Breast epithelium (tissue), 4 donors: ENCODE data around the gene ATOSA. TPM values are rescaled to one million over a fixed set of nuclear protein-coding genes. Genes with fewer than 3 reads are reported as not detected.

Experiments
- DNase-seq, 2 donors: peaks; one replicate each; pipeline ENCODE4 v3.0.0-alpha.2; 2019; ENCODE audit warnings: low spot score in 2 of 2
- H3K27ac ChIP-seq, 2 donors: fragments of 200-600 bp; sonication (generic) in 1 of 2; one replicate each; pipeline ENCODE4 v1.5.1; 2016 to 2019; ENCODE audit warnings: mild to moderate bottlenecking in 1 of 2
- H3K27me3 ChIP-seq, 2 donors: fragments of 200-600 bp; sonication (generic) in 1 of 2; one replicate each; pipeline versions ENCODE4 v1.5.1 to v1.6.0; 2017 to 2019; ENCODE audit warnings: control low read depth in 1 of 2, mild to moderate bottlenecking in 1 of 2
- H3K36me3 ChIP-seq: fragments of 200-600 bp; one replicate; pipeline ENCODE4 v1.5.1; 2019
- H3K4me1 ChIP-seq, 2 donors: fragments of 200-600 bp; sonication (generic); one replicate each; pipeline ENCODE4 v1.5.1; 2016 to 2019; ENCODE audit warnings: control low read depth in 1 of 2
- H3K4me3 ChIP-seq, 3 donors: fragments of 200-600 bp; sonication (generic); 1 replicate in 2 of 3; 2 replicates in 1 of 3; pipeline ENCODE4 v1.5.1; 2016 to 2019; ENCODE audit warnings: mild to moderate bottlenecking in 3 of 3, moderate library complexity in 2 of 3
- H3K9me3 ChIP-seq, 2 donors: fragments of 200-600 bp; sonication (generic) in 1 of 2; one replicate each; pipeline ENCODE4 v1.5.1; 2016 to 2019; ENCODE audit warnings: control low read depth in 1 of 2
- POLR2A ChIP-seq: fragments of 450-650 bp; IDR thresholded peaks from one replicate; pipeline ENCODE4 v1.6.1; 2016; ENCODE audit warnings: antibody characterized with exemption, mild to moderate bottlenecking, moderate library complexity
- POLR2AphosphoS5 ChIP-seq, 3 donors: sonication (generic); formaldehyde crosslinking; IDR thresholded peaks; one replicate each; pipeline ENCODE4 v1.6.1; 2017; ENCODE audit warnings: antibody characterized with exemption in 3 of 3
- intact Hi-C: fragments of 100-400 bp; cut with DNase I; formaldehyde crosslinking; loops from one replicate; pipeline ENCODE4 v1.15.1; 2023; ENCODE audit warnings: low total_unique reads
- total RNA-seq, 3 donors: library from RNA; depleted of rRNA; stranded (reverse); fragments of >200 nt; gene quantifications; one replicate each; pipeline ENCODE4 v1.1.0, GENCODE V29; 2016
- TF ChIP-seq, protein P1 (sequence below), 3 donors: fragments of 450-650 bp; IDR thresholded peaks; one replicate each; pipeline ENCODE4 v1.5.1; 2016 to 2017; ENCODE audit warnings: antibody characterized with exemption in 3 of 3, mild to moderate bottlenecking in 3 of 3, moderate library complexity in 3 of 3

Gene ATOSA
- total RNA-seq, 3 donors from 2014 or later, result 157 to 215 (median 168) TPM

DNA sequence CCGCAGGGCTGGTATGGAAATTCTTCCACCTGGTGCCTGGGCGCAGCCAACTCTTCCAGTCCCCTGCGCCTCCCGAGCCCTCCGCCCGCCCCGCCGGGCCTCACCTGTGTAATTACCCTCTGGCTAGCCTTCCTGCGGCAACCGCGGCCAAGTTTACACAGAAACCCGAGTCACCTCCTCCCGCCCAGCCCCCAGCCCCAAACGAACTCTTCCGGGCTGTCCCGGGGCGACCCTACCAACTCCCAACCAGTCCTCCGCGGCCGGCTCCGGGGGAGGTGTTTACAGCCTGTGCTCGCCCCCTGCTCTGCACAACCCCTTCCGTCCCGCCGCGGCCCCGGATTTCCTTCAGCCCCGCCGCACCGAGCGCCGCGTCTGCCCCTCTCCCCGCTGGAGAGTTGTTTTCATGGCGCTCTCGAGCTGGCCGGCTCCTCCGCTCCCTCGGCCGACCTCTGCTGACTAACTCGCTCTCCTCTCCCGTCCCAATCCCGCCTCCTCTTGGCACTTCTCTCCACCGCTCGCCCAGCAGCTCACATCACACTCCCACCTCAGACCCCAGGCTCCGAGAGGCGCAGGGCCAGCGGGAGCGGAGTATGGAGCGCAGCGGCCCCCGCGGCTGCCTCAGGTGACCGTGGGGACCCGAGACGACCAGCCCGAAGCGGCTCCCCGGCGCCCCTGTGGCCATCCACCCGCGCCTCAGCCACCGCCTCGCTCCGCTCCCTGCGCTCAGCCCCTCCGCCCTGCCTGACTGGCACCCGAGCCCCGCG lies 538 bp downstream of the ATOSA start:
- intact Hi-C loops, result no loop called here
- H3K36me3 ChIP-seq, result no peaks in the 10 kb centered on the region
- H3K27me3 ChIP-seq, result no peaks in the 10 kb centered on the region
- H3K27ac ChIP-seq, result peak overlapping the region; percentile 97 to 98
- H3K4me3 ChIP-seq, result peak overlapping the region; percentile 74 to 96 (median 93)
- no peak for TF ChIP-seq POLR2AphosphoS5 (IDR thresholded peaks at IDR 0.05)
- TF ChIP-seq POLR2A, result no peak
- TF ChIP-seq, protein P1, sequence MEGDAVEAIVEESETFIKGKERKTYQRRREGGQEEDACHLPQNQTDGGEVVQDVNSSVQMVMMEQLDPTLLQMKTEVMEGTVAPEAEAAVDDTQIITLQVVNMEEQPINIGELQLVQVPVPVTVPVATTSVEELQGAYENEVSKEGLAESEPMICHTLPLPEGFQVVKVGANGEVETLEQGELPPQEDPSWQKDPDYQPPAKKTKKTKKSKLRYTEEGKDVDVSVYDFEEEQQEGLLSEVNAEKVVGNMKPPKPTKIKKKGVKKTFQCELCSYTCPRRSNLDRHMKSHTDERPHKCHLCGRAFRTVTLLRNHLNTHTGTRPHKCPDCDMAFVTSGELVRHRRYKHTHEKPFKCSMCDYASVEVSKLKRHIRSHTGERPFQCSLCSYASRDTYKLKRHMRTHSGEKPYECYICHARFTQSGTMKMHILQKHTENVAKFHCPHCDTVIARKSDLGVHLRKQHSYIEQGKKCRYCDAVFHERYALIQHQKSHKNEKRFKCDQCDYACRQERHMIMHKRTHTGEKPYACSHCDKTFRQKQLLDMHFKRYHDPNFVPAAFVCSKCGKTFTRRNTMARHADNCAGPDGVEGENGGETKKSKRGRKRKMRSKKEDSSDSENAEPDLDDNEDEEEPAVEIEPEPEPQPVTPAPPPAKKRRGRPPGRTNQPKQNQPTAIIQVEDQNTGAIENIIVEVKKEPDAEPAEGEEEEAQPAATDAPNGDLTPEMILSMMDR (IDR thresholded peaks at IDR 0.05), result no peak
- H3K9me3 ChIP-seq, result no peaks in the 10 kb centered on the region
- DNase-seq, result peak; percentile 49 to 68
- peaks cover 0 to 11% of the 10 kb centered on the region in 2 donors for H3K4me1 ChIP-seq

DNA sequence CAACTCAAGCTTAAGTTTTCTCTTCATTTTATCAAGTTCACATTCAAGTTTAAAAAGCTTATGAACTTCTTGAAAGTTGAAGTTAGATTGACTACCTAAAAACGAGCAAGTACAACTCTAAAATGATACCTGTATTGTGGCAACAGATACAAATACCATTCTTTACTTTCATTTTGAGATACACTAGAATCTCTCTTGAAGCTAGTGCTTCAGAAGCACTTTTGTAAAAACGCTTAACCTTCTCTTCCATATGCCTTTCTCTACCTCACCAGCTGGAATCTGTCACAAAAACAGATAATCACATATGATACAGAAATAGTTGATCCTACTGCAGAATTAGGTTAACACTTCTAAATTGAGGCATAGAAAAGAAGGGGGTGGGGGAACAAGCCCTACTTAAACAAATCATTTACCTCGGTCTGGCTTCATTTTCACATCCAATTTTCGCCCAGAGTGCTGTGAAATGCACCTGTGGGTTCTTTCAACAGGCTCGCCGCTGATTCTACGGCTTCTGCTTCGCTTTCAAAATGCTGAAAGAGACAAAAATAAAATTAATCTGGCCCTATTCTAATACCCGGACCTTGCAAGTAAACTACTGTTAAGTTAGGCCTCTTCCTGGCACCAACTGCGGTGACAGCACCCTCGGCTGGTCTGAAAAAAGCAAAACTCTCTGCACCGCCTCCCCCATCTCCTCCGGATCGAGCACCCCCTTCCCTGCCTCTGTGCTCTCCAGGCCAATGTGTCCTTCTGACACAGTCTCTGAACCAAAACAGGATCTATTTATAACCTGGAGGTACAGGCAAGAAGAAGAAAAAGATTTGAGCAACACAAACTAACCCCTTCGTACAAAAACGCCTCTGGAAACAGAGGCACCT lies 1.4 kb downstream of the ATOSA start:
- TF ChIP-seq POLR2AphosphoS5 (IDR thresholded peaks at IDR 0.05), result peak in 1 of 3 donors; percentile 24
- no peak for TF ChIP-seq POLR2A
- H3K4me1 ChIP-seq, result peaks cover 0 to 13% of the 10 kb centered on the region in 2 donors

DNA sequence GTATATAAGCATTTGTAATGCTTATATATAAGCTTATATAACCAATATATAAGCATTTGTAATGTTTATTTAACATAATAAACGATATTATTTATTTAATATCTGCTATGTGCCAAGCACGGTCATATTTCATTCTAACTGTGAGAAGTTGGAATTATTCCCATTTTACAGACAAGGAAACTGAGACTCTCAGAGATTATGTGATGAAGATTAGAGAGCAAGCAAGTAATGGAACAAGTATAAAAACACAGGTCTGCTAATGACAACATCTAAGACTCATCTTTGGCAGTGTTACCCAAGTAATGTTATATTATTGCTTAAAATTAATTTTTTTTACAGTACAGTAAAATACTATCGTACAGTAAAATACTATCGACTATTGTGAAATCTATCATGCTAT lies 4.4 kb downstream of the ATOSA start:
- no peak overlapping the region for H3K27ac ChIP-seq
- intact Hi-C loops, result no loop called here
- H3K4me3 ChIP-seq, result peak overlapping the region in 1 of 3 donors; percentile 21
- no peak for TF ChIP-seq POLR2A
- no peak for TF ChIP-seq POLR2AphosphoS5 (IDR thresholded peaks at IDR 0.05)
- TF ChIP-seq, protein P1 (IDR thresholded peaks at IDR 0.05), result no peak
- no peak for DNase-seq
- no peaks in the 10 kb centered on the region for H3K9me3 ChIP-seq
- peaks cover 0 to 10% of the 10 kb centered on the region in 2 donors for H3K4me1 ChIP-seq
- no peaks in the 10 kb centered on the region for H3K27me3 ChIP-seq
- no peaks in the 10 kb centered on the region for H3K36me3 ChIP-seq

More for the DNA sequence above, 1.4 kb downstream of the ATOSA start:
- DNase-seq, result peak; percentile 58 to 60
- Histone ChIP-seq H3K27me3 (no peaks in the 10 kb centered on the region), H3K4me3 (peak overlapping the region; percentile 74 to 96 (median 93)), H3K27ac (peak overlapping the region; percentile 97 to 98), H3K9me3 (no peaks in the 10 kb centered on the region), H3K36me3 (no peaks in the 10 kb centered on the region)
- intact Hi-C loops, result no loop called here

DNA sequence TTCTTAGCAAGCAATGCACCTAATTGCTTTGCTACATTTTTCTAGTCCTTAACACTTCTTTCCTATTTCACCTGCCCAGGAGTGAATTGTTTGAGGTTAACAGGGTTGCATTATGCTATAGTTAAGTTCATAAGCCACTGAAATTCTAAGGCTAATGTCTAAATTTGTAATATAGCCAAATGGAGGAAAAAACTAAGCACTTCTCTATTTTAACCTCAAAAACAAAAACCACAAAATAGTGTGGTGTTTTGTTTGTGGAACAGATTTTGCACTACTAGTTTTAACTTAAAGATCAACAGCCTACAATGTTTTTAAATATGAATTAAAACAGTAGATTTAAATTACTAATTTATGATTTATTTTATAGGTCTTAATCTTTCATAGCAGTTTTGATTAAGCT lies 5.5 kb downstream of the ATOSA start:
- TF ChIP-seq POLR2AphosphoS5 (IDR thresholded peaks at IDR 0.05) (no peak), POLR2A (no peak)
- TF ChIP-seq, protein P1 (IDR thresholded peaks at IDR 0.05), result no peak
- Histone ChIP-seq H3K27me3 (no peaks in the 10 kb centered on the region), H3K9me3 (no peaks in the 10 kb centered on the region), H3K27ac (no peak overlapping the region), H3K4me3 (peak overlapping the region in 1 of 3 donors; percentile 4), H3K4me1 (peaks cover 0 to 10% of the 10 kb centered on the region in 2 donors), H3K36me3 (peaks cover 4% of the 10 kb centered on the region)
- no peak for DNase-seq
- intact Hi-C loops, result no loop called here

DNA sequence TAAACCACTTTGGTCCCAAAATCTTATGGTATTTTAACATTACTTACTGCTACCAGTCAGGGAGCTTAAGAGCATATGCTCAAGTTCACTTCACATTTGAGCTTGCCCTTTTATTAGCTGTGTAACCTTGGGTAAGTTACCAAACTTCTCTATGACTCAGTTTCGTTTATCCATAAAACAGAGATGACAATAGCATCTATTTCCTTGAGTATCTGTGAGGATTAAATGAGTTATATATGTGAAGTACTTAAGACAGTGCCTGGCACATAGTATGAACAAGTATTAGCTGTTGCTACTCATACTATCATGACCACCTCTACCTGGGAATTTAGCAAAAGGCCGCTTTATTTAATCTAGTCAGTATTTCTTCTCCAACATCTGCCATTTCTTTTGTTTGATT lies 5.9 kb downstream of the ATOSA start:
- peak overlapping the region in 1 of 3 donors; percentile 4 for H3K4me3 ChIP-seq
- no peak for DNase-seq
- TF ChIP-seq, protein P1 (IDR thresholded peaks at IDR 0.05), result no peak
- TF ChIP-seq POLR2AphosphoS5 (IDR thresholded peaks at IDR 0.05) (no peak), POLR2A (no peak)
- H3K4me1 ChIP-seq, result peaks cover 0 to 10% of the 10 kb centered on the region in 2 donors
- no peak overlapping the region for H3K27ac ChIP-seq
- intact Hi-C loops, result no loop called here
- no peaks in the 10 kb centered on the region for H3K27me3 ChIP-seq
- no peaks in the 10 kb centered on the region for H3K9me3 ChIP-seq
- H3K36me3 ChIP-seq, result peaks cover 4% of the 10 kb centered on the region
